ENCODE results near the gene ADSS2.
"Not testable (repeated sequence)": the region's sequence is repeated elsewhere in the genome, so short reads cannot be mapped to it uniquely, and the experiment has no call there.

Gene ADSS2

GRCh38 chr1:244395965-244396364 lies 55.7 kb downstream of the ADSS2 start:
- DNase-seq (ENCODE audit: low spot score) = no peak

DNA sequence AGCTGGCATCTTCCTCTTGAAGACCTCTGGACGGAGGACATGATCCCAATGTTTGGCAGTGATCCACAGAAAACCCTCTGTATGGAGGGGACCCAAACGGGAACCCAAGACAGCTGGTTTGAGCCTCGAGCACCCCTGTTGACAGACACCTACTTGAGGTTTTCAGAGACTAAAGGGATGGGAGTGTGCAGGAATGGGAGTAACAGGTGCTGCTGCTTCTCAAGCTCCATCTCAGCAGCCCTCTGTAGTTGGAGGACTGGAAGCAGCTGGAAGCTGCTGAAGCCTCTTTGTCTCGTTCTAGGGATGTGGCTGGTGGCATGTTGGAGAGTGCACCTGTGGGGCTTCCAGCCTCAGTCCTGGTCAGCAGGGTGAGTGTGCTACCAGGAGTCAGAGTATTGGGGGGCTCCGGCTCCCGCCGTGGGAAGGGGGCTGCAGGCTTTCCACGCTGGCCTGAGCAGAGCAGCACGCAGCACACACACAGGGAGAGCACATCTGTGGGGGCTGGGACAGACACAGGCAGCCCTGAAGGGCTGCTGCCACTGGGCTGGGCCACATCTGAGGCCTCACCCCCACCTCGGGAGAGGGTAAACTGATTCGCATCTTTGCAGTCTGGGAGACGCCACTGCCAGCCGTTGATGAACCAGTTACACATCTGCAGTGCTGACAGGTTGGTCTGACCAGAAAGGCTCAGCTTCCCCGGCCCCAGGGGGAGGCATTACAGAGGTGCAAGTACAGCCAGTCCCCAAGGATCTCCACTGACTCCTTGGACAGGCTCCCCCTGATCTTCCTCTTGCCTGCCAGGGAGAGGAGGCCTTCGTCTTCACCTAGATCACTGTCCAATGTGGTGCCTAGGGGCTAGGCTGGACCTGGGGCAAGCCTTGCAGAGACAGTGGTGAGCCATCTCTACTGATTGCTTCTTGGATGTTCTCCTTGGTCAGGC lies 56.6 kb downstream of the ADSS2 start:
- no peak for DNase-seq (ENCODE audit: low spot score)

GRCh38 chr1:244394346-244394745 lies 57.4 kb downstream of the ADSS2 start:
- DNase-seq (ENCODE audit: low spot score) = no peak

DNA sequence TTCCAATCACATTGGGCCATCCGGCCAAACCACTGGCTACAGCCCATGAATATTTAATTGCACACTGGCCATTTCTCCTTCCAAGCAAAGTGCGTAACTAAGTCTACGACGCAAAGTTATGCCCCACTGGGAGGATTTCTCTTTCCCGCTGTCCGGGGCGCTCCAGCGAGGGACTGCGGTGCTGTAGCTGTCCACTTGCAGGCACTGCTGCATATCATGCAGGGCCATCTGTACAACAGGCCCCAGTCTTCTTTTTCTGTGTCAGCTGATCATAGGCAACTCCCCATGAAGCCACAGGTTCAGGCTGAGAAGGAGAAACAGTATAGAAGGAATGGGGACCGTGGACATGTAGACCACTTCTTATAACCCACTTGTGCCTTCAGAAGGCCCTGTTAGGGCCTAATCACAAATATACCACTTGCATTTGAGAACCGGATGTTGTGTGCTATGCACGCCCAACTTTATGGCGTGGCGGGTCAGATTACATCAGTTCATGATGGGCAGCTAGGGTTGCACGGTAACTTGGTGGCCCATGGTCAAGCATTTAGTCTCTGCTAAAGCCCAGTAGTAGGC lies 58.0 kb downstream of the ADSS2 start:
- DNase-seq (ENCODE audit: low spot score) = no peak

DNA sequence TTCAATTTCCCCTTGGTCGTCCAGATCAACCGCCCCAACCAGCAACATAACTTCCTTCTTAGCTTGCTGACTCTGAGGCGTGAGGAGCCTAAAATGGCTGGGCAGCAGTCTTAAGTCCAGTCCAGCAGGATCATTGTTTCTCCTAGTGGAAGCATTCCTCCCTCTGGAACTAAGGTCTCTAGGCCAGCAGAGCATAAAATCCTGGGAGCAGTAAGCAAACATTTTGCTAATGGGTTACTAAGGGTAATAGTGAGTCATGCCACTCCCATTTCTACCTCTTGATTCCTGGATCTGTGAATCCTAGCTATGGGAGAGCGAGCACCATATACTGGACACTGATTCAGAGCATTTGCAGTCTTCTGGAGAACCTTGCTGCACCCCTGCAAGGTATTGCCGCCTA lies 59.9 kb downstream of the ADSS2 start:
- no peak for DNase-seq (ENCODE audit: low spot score)

DNA sequence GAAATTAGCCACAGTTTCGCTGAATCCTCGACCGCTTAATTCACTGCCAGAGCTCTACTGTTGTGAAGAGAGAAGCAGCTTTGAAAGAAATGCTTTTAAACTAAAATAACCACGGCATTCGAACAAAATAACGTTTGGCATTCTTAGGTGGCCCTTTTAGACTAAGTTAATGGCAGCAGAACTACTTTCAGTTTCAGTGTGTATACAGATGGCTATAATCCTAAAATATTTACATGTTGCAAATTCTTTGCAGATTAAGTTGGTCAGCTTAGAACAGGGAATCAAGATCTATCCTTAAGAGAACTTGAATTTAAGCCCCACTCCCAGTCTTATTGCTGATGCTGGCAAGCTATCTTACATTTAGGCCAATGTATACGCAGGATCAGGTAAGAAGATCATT lies 62.7 kb downstream of the ADSS2 start:
- DNase-seq (ENCODE audit: low spot score) = no peak

- no peak for DNase-seq (ENCODE audit: low spot score)
Observed at GRCh38 chr1:244387415-244387814, 64.3 kb downstream of the ADSS2 start.

DNA sequence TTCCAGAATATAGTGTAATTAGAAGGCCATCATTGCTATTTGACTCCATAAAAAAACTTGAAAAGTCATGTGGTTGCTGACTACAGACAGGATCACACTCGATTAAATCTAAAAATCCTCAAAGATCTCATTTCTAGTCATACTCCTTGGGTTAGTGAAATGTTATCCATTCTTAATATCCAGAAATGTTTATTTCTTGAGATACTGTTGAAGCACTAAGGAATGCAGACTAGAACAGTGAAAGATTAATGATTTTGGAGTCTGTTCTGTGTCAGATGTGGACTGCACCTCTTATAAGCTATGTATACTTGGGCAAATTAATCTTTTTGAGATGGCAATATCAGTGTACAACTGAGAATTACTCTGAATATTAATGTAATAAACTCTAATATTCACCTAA lies 65.1 kb downstream of the ADSS2 start:
- no peak for DNase-seq (ENCODE audit: low spot score)

- DNase-seq (ENCODE audit: low spot score) = no peak
Observed at GRCh38 chr1:244384066-244384465, 67.6 kb downstream of the ADSS2 start.

DNA sequence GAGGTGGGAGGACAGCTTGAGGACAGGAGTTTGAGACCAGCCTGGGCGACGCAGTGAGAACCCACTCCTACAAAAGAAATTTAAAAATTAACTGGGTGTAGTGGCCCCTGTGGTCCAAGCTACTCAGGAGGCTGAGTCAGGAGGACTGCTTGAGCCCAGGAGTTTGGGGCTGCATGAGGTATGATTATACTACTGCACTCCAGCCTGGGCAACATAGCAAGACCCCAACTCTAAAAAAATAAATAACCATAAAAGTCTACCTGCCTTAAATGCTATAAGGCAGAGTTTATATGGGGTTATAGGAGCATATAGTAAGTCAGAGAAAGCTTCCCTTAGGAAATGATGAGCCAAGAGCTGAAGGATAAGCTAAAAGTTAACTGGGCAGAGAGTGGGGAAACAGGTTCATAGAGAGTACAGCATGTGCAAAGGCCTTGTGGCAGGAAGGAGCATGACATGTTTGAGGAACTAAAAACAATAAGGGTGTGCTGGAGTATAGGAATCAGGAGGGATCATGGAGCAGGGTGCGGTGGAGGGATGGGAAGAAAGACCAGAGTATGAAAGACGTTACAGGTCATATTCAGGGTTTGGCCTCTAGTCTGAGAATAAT lies 68.3 kb downstream of the ADSS2 start:
- DNase-seq (ENCODE audit: low spot score) = no peak

GRCh38 chr1:244381878-244382565 lies 69.7 kb downstream of the ADSS2 start:
- DNase-seq (ENCODE audit: low spot score) = no peak

DNA sequence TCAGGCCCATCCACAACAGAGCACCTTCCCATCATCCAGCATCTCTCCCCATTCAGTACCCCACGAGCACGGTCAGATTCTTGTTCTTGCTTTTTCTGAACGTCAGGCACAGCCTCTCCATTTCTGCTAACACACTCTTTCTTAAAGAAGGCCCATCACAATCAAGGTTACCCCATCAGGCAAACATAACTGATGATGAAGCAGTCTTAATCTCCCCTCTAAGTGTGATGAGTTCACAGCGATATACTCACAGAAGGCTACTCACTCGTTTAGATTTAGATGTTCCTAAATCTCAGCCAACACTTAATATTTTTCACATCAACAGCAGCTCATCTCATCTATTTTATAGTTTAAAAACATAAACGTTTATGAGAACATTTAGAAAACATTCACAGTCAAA lies 75.6 kb downstream of the ADSS2 start:
- DNase-seq (ENCODE audit: low spot score) = no peak

GRCh38 chr1:244375051-244375450 lies 76.7 kb downstream of the ADSS2 start:
- no peak for DNase-seq (ENCODE audit: low spot score)

DNA sequence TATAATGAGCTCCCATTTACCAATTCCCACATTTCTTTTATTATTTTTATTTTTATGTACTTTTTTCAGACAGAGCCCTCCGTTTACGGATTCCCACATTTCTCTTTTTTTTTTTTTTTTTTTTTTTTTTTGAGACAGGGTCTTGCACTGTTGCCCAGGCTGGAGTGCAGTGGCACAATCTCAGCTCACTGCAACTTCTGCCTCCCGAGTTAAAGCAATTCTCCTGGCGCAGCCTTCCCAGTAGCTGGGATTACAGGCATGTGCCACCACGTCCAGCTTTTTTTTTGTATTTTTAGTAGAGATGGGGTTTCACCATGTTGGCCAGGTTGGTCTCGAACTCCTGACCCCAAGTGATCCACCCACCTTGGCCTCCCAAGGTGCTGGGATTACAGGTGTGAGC lies 77.2 kb downstream of the ADSS2 start:
- DNase-seq (ENCODE audit: low spot score) = not testable (repeated sequence)

DNA sequence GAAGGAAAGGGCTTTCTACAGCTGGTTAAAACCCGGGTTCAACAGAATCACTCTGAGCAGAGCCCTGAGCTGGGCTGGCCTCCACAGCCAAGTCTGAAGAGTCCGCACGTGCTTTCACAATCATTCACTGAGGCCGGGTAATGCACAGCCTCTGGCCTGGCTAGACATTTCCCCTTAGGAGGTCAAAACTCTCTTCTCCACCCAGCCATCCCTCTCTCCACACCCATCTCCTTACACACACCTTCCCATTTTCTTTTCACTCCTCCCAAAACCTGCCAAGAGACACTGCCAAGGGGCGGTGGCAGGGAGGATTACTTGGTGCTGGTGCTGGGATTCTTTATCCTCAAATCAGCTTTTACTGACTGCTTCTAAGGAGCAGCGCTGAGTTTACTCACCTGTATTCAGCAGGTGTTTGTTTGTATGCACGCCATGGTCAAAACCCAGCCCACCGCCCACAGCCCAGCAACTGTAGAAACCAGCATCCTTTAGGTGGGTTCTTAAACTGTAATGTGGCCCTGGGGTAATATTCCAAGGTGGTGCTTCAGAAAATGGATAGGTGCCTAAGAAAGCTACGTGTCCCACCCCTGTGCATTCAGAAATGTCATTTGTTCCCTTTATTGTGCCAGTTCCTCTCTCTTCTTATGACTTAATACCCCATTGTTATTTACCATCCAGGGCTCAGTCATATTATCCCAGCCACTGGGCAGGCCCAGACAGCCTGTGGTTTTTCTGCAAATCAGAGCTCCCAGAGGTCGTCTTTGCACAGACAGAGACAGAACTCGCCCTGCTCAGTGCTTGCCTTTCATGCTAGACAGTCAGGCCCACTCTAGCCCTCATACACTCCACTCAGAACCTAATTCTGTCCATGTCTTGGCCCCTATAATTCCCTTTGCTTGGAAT lies 80.2 kb downstream of the ADSS2 start:
- no peak for DNase-seq (ENCODE audit: low spot score)

- DNase-seq (ENCODE audit: low spot score) = no peak
Observed at GRCh38 chr1:244370060-244370637, 81.6 kb downstream of the ADSS2 start.

GRCh38 chr1:244369256-244370057 lies 82.3 kb downstream of the ADSS2 start:
- DNase-seq (ENCODE audit: low spot score) = no peak

DNA sequence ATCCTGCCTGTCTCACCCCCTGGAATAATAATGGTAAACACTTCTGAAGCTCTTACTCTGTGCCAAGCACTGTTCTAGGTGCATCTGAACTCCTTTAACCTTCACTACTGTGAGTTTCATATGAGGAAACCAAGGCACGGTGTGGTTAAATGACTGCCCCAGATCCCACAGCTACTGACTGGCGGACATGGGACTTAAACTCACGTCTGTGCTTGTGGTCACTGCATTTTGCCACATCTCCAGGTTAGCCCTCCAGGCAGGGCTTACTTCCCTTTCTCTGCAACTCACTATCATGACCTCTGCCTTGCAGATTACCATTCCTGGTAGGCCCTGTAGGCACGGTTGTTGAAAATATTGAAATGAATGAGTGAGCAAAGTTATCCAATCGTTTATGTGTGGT lies 83.4 kb downstream of the ADSS2 start:
- no peak for DNase-seq (ENCODE audit: low spot score)

- no peak for DNase-seq (ENCODE audit: low spot score)
Observed at GRCh38 chr1:244367399-244368114, 84.2 kb downstream of the ADSS2 start.

GRCh38 chr1:244365809-244366208 lies 85.9 kb downstream of the ADSS2 start:
- no peak for DNase-seq (ENCODE audit: low spot score)
